Measurements from ENCODE around the gene LPP.

GRCh38 chr3:188584958-188585689 is 431.2 kb downstream of the LPP start:
- TF ChIP-seq EZH2 (IDR thresholded peaks at IDR 0.05) (no peak), POLR2AphosphoS5 (IDR thresholded peaks at IDR 0.05; ENCODE audit: borderline replicate concordance, low read depth, low read length) (no peak)

Measured in SK-N-MC (cell line).